Measurements from ENCODE around the gene PCBD2. TPM values are rescaled to one million over a fixed set of nuclear protein-coding genes. Genes with fewer than 3 reads are reported as not detected.

The PCBD2 gene
- total RNA-seq, 1 experiment from 2014 or later: 17.6 TPM

- ChIA-PET CTCF (no interaction called here), POLR2A (ENCODE audit: unreplicated experiment) (interaction anchor here (0.6 kb wide), 1 partner anchor 739 kb away, joined by 5 read pairs; no protein-coding TSS in a partner anchor)
- Histone ChIP-seq H3K9me3 (ENCODE audit: insufficient read depth, low read depth) (no peaks in the 10 kb centered on the region), H2AFZ (no peak overlapping the region), H3K9me2 (ENCODE audit: insufficient read depth) (no peaks in the 10 kb centered on the region; the same call in 1 of the 2 replicates), H3K4me3 (no peak overlapping the region), H3K36me3 (ENCODE audit: low read depth) (no peaks in the 10 kb centered on the region), H3K4me2 (no peak overlapping the region), H3K79me2 (ENCODE audit: low read depth) (no peaks in the 10 kb centered on the region), H3K4me1 (replicated peaks; ENCODE audit: insufficient read depth) (no peaks in the 10 kb centered on the region), H4K20me1 (ENCODE audit: insufficient read depth) (no peaks in the 10 kb centered on the region), H3K27ac (no peak overlapping the region), H3K27me3 (ENCODE audit: insufficient read depth, low read depth) (no peaks in the 10 kb centered on the region), H3F3A (ENCODE audit: insufficient read depth, low read depth) (peaks cover 19% of the 10 kb centered on the region; the same call in 1 of the 2 replicates)
- DNase-seq: no peak
- BruUV-seq (replicated peaks): no TSS peak
- intact Hi-C loops (cut with micrococcal nuclease; ENCODE audit: unreplicated experiment): no loop called here
- TF ChIP-seq CTCF (conservative IDR thresholded peaks at IDR 0.05) (no peak), EZH2 (IDR thresholded peaks at IDR 0.05; ENCODE audit: low read depth) (no peak)
Measured at GRCh38 chr5:134864707-134865106, 40.2 kb upstream of the PCBD2 start.

GRCh38 chr5:134873494-134873893 is 31.4 kb upstream of the PCBD2 start:
- Histone ChIP-seq H4K20me1 (ENCODE audit: insufficient read depth) (no peaks in the 10 kb centered on the region), H3K4me2 (peak overlapping the region; percentile 95), H3K27ac (no peak overlapping the region), H3K79me2 (ENCODE audit: low read depth) (peaks cover 8% of the 10 kb centered on the region; the same call in 1 of the 2 replicates), H3K9me3 (ENCODE audit: insufficient read depth, low read depth) (no peaks in the 10 kb centered on the region), H3K4me1 (replicated peaks; ENCODE audit: insufficient read depth) (0 out of 2 replicates have a peak, but pooled peaks cover 8% of the 10 kb centered on the region), H3K9me2 (ENCODE audit: insufficient read depth) (no peaks in the 10 kb centered on the region), H3F3A (ENCODE audit: insufficient read depth, low read depth) (peaks cover 9% of the 10 kb centered on the region; the same call in 1 of the 2 replicates), H3K36me3 (ENCODE audit: low read depth) (0 out of 2 replicates have a peak, but pooled peaks cover 2% of the 10 kb centered on the region), H3K27me3 (ENCODE audit: insufficient read depth, low read depth) (no peaks in the 10 kb centered on the region), H3K4me3 (peak overlapping the region; percentile 85; the same call in 1 of the 2 replicates), H2AFZ (peak overlapping the region; percentile 99)
- no TSS peak for BruUV-seq (replicated peaks)
- CTCF ChIA-PET: no interaction called here
- no peak for DNase-seq
- no peak for TF ChIP-seq CTCF (conservative IDR thresholded peaks at IDR 0.05)
- no peak for TF ChIP-seq EZH2 (IDR thresholded peaks at IDR 0.05; ENCODE audit: low read depth)
- POLR2A ChIA-PET (ENCODE audit: unreplicated experiment): no interaction called here
- intact Hi-C loops (cut with micrococcal nuclease; ENCODE audit: unreplicated experiment): no loop called here

GRCh38 chr5:134873987-134874830 is 30.7 kb upstream of the PCBD2 start, which contains the start of gene TXNDC15:
Gene TXNDC15 (plus strand): TSS chr5:134874371. CDS start chr5:134874428, 57 bp downstream.
- ChIA-PET POLR2A (ENCODE audit: unreplicated experiment) (interaction anchor here (0.5 kb wide), 1 partner anchor 12 kb away, joined by 7 read pairs; no protein-coding TSS in a partner anchor), CTCF (no interaction called here)
- H2AFZ ChIP-seq: peak within 1 kb of the TSS; percentile 99
- peaks cover 9% of the 10 kb centered on the region; the same call in 1 of the 2 replicates for H3F3A ChIP-seq (ENCODE audit: insufficient read depth, low read depth)
- TF ChIP-seq CTCF (conservative IDR thresholded peaks at IDR 0.05): no peak
- TF ChIP-seq EZH2 (IDR thresholded peaks at IDR 0.05; ENCODE audit: low read depth): no peak
- no peaks in the 10 kb centered on the region for H3K27me3 ChIP-seq (ENCODE audit: insufficient read depth, low read depth)
- peak within 1 kb of the TSS; percentile 42 for H3K27ac ChIP-seq
- peaks cover 8% of the 10 kb centered on the region; the same call in 1 of the 2 replicates for H3K79me2 ChIP-seq (ENCODE audit: low read depth)
- DNase-seq: peak; percentile 62 to 80
- peak within 1 kb of the TSS; percentile 85 for H3K4me3 ChIP-seq
- H3K36me3 ChIP-seq (ENCODE audit: low read depth): 0 out of 2 replicates have a peak, but pooled peaks cover 2% of the 10 kb centered on the region
- H4K20me1 ChIP-seq (ENCODE audit: insufficient read depth): no peaks in the 10 kb centered on the region
- BruUV-seq (replicated peaks): TSS peak; percentile 30
- intact Hi-C loops (cut with micrococcal nuclease; ENCODE audit: unreplicated experiment): loop anchor here (1.0 to 2.0 kb wide), 2 partner anchors 29 to 31 kb away; partner anchors contain the start of genes C5orf24 and PCBD2
- H3K4me2 ChIP-seq: peak within 1 kb of the TSS; percentile 95
- H3K9me2 ChIP-seq (ENCODE audit: insufficient read depth): no peaks in the 10 kb centered on the region
- 0 out of 2 replicates have a peak, but pooled peaks cover 8% of the 10 kb centered on the region for H3K4me1 ChIP-seq (replicated peaks; ENCODE audit: insufficient read depth)
- no peaks in the 10 kb centered on the region for H3K9me3 ChIP-seq (ENCODE audit: insufficient read depth, low read depth)

Measured in PC-9 (cell line).